Kidney (tissue), 22 donors: Measurements from ENCODE around the gene DUXB. TPM values are rescaled to one million over a fixed set of nuclear protein-coding genes. Genes with fewer than 3 reads are reported as not detected.

ENCODE experiments used
- DNase-seq, 5 donors: peaks; one replicate each; pipeline ENCODE4 v3.0.0-alpha.2; 2013 to 2020
- FAIRE-seq: peaks from 2 replicates; lab custom pipeline; 2012; peaks lifted over from hg19 to GRCh38; lab: Jason Lieb, UNC
- H3K27ac ChIP-seq, 2 donors: one replicate each; pipeline ENCODE4 v1.7.0; 2013; ENCODE audit warnings: low read depth in 2 of 2, low read length in 2 of 2, inconsistent platforms in 1 of 2
- H3K27me3 ChIP-seq: one replicate; pipeline ENCODE4 v1.7.1; 2013; ENCODE audit warnings: low read length, inconsistent platforms; ENCODE audit not compliant: control insufficient read depth, insufficient read depth
- H3K36me3 ChIP-seq, 3 donors: one replicate each; pipeline versions ENCODE4 v1.7.0 to v1.7.1; 2013; ENCODE audit warnings: low read length in 3 of 3, control low read depth in 1 of 3, inconsistent platforms in 1 of 3; ENCODE audit not compliant: insufficient read depth in 3 of 3, control insufficient read depth in 2 of 3
- H3K4me1 ChIP-seq, 3 donors: one replicate each; pipeline versions ENCODE4 v1.7.0 to v1.7.1; 2013; ENCODE audit warnings: low read length in 3 of 3, inconsistent platforms in 1 of 3, low read depth in 1 of 3; ENCODE audit not compliant: control insufficient read depth in 2 of 3, insufficient read depth in 2 of 3
- H3K4me3 ChIP-seq, 3 donors: one replicate each; pipeline versions ENCODE4 v1.7.0 to v1.8.1; 2013; ENCODE audit warnings: low read length in 3 of 3, control low read depth in 1 of 3, inconsistent platforms in 1 of 3
- H3K9ac ChIP-seq, 3 donors: one replicate each; pipeline versions ENCODE4 v1.7.0 to v1.7.1; 2013; ENCODE audit warnings: low read length in 3 of 3, control low read depth in 1 of 3, inconsistent platforms in 1 of 3
- H3K9me3 ChIP-seq, 3 donors: one replicate each; pipeline versions ENCODE4 v1.7.0 to v1.7.1; 2013; ENCODE audit warnings: low read length in 3 of 3, control low read depth in 1 of 3, inconsistent platforms in 1 of 3; ENCODE audit not compliant: control insufficient read depth in 2 of 3, insufficient read depth in 1 of 3
- CTCF ChIP-seq: IDR thresholded peaks from 3 replicates; pipeline ENCODE4 v1.5.1; 2012; ENCODE audit warnings: mild to moderate bottlenecking, moderate library complexity, borderline replicate concordance; ENCODE audit not compliant: insufficient read depth; ENCODE audit errors: extremely low read depth
- intact Hi-C: fragments of 100-400 bp; cut with DNase I; formaldehyde crosslinking; loops from one replicate; pipeline ENCODE4 v1.11.1; 2022
- long read RNA-seq, 10 donors: library from polyadenylated mRNA in 1 of 10; unstranded in 1 of 10; transcript quantifications; one replicate each; pipeline ENCODE4 v2.0.0 and lab custom pipeline, GENCODE V29; 2021 to 2026
- polyA plus RNA-seq: library from polyadenylated mRNA; stranded (reverse); fragments of 350-450 nt; fragmentation: Illumina TruSeq; extraction: RNeasy Lipid Tissue Mini Kit (QIAGEN cat#74804); gene quantifications from one replicate; pipeline ENCODE4 v1.2.3, GENCODE V29; 2014; ENCODE audit warnings: low read depth, low replicate concordance; ENCODE audit not compliant: insufficient read depth
- total RNA-seq: library from RNA; stranded (reverse); fragmentation: NEBNext Ultra II Directional; extraction: Animal tissue kit (Norgen Biotek cat#: 25700); gene quantifications from one replicate; pipeline ENCODE4 v1.2.1, GENCODE V29; 2021
- donor health status: control.
- donor health status: control.
- donor health status: control.
- donor health status: control.
- donor health status: control.
- donor health status: DM: yes; HTN: yes; CAD: no.
- donor health status: Normal renal cell carcinoma (clear cell type).

Gene DUXB
- total RNA-seq = not detected
- not detected for polyA plus RNA-seq
- long read RNA-seq, donor 1 = 0 reads
- long read RNA-seq, donor 2 = 0 reads
- long read RNA-seq, donor 3 = 0 reads
- long read RNA-seq, donor 4 = 0 reads
- long read RNA-seq, donor 5 = 0 reads
- long read RNA-seq, donor 6 = 0 reads
- long read RNA-seq, donor 7 = 0 reads
- long read RNA-seq, donor 8 = 0 reads
- long read RNA-seq, donor 9 = 0 reads
- long read RNA-seq, donor 10 = 0 reads

- H3K27me3 ChIP-seq = no peaks in the 10 kb centered on the region
- no peaks in the 10 kb centered on the region for H3K9me3 ChIP-seq
- TF ChIP-seq CTCF = no peak
- no peak within 1 kb of the TSS for H3K4me3 ChIP-seq
- H3K36me3 ChIP-seq = no peaks in the 10 kb centered on the region
- H3K9ac ChIP-seq = no peak within 1 kb of the TSS
- no peak for FAIRE-seq
- no peak within 1 kb of the TSS for H3K27ac ChIP-seq
- intact Hi-C loops = no loop called here
- no peak for DNase-seq
- H3K4me1 ChIP-seq = no peaks in the 10 kb centered on the region
Observed at GRCh38 chr16:75701361-75701760, at the start of gene DUXB. TSS of gene DUXB (minus strand) at chr16:75701461. CDS start at chr16:75701418, 43 bp downstream.

- H3K9ac ChIP-seq = no peak overlapping the region
- intact Hi-C loops = no loop called here
- peaks cover 0 to 3% (median 0%) of the 10 kb centered on the region in 3 donors for H3K4me1 ChIP-seq
- FAIRE-seq = no peak
- no peaks in the 10 kb centered on the region for H3K27me3 ChIP-seq
- DNase-seq = peak in 1 of 5 donors; percentile 13
- no peaks in the 10 kb centered on the region for H3K9me3 ChIP-seq
- H3K27ac ChIP-seq = peak overlapping the region in 1 of 2 donors; percentile 7
- no peak overlapping the region for H3K4me3 ChIP-seq
- H3K36me3 ChIP-seq = no peaks in the 10 kb centered on the region
- TF ChIP-seq CTCF = no peak
Observed at GRCh38 chr16:75750528-75750927, 49.3 kb upstream of the DUXB start.

GRCh38 chr16:75746359-75746758 lies 45.1 kb upstream of the DUXB start:
- intact Hi-C loops = no loop called here
- no peak overlapping the region for H3K9ac ChIP-seq
- H3K36me3 ChIP-seq = no peaks in the 10 kb centered on the region
- H3K27me3 ChIP-seq = no peaks in the 10 kb centered on the region
- H3K4me1 ChIP-seq = peaks cover 0 to 3% (median 0%) of the 10 kb centered on the region in 3 donors
- no peak overlapping the region for H3K27ac ChIP-seq
- DNase-seq (no peak), FAIRE-seq (no peak)
- H3K4me3 ChIP-seq = no peak overlapping the region
- peaks cover 0 to 2% (median 0%) of the 10 kb centered on the region in 3 donors for H3K9me3 ChIP-seq
- TF ChIP-seq CTCF = no peak

- Histone ChIP-seq H3K27me3 (no peaks in the 10 kb centered on the region), H3K9me3 (peaks cover 0 to 2% (median 0%) of the 10 kb centered on the region in 3 donors), H3K4me3 (no peak overlapping the region), H3K4me1 (peaks cover 0 to 3% (median 0%) of the 10 kb centered on the region in 3 donors), H3K36me3 (no peaks in the 10 kb centered on the region), H3K27ac (no peak overlapping the region), H3K9ac (no peak overlapping the region)
- intact Hi-C loops = no loop called here
- FAIRE-seq (no peak), DNase-seq (no peak)
- no peak for TF ChIP-seq CTCF
Observed at GRCh38 chr16:75745823-75746222, 44.6 kb upstream of the DUXB start.
